Nephron (organoid): Measurements from ENCODE around the gene TSPAN1.

Experiments used
- H3K27ac Mint-ChIP-seq, 3 experiments: 2 replicates each; pipeline ENCODE4 v1.8.0; 2020; ENCODE audit warnings: mixed read lengths in 3 of 3, mild to moderate bottlenecking in 2 of 3, moderate library complexity in 1 of 3
- H3K27me3 Mint-ChIP-seq: 2 replicates; pipeline ENCODE4 v1.8.0; 2021; ENCODE audit warnings: low read depth, mild to moderate bottlenecking, moderate library complexity, mixed read lengths
- H3K36me3 Mint-ChIP-seq: 2 replicates; pipeline ENCODE4 v1.8.0; 2020; ENCODE audit warnings: low read depth, mixed read lengths
- H3K4me1 Mint-ChIP-seq: 2 replicates; pipeline ENCODE4 v1.8.0; 2020; ENCODE audit warnings: mixed read lengths
- H3K4me3 Mint-ChIP-seq, 3 experiments: 2 replicates each; pipeline ENCODE4 v1.8.0; 2020; ENCODE audit warnings: mild to moderate bottlenecking in 3 of 3, mixed read lengths in 3 of 3, moderate library complexity in 2 of 3
- H3K9me3 Mint-ChIP-seq: 2 replicates; pipeline ENCODE4 v1.8.0; 2020; ENCODE audit warnings: mixed read lengths
- CTCF ChIP-seq, 3 experiments: fragments of 200-600 bp; sonication (generic); IDR thresholded peaks; one replicate each; pipeline ENCODE4 v1.5.0; 2021; ENCODE audit warnings: antibody characterized with exemption in 3 of 3; ENCODE audit not compliant: unreplicated experiment in 3 of 3

The TSPAN1 gene

GRCh38 chr1:46186076-46186475 is 11.2 kb downstream of the TSPAN1 start:
- no peak overlapping the region for H3K4me3 Mint-ChIP-seq
- H3K4me1 Mint-ChIP-seq, result peaks cover 22% of the 10 kb centered on the region
- no peak for TF ChIP-seq CTCF (IDR thresholded peaks at IDR 0.05; ENCODE audit: unreplicated experiment in 3 of 3)
- H3K36me3 Mint-ChIP-seq, result peaks cover 26% of the 10 kb centered on the region
- H3K27ac Mint-ChIP-seq, result peak overlapping the region; percentile 71 to 94 (median 89)
- H3K27me3 Mint-ChIP-seq, result peaks cover 3% of the 10 kb centered on the region
- no peaks in the 10 kb centered on the region for H3K9me3 Mint-ChIP-seq

GRCh38 chr1:46187106-46187869 is 12.4 kb downstream of the TSPAN1 start:
- TF ChIP-seq CTCF (IDR thresholded peaks at IDR 0.05; ENCODE audit: unreplicated experiment in 3 of 3), result no peak
- peaks cover 3% of the 10 kb centered on the region for H3K27me3 Mint-ChIP-seq
- peak overlapping the region in 2 of 3 experiments; percentile 51 to 60 for H3K27ac Mint-ChIP-seq
- no peak overlapping the region for H3K4me3 Mint-ChIP-seq
- H3K4me1 Mint-ChIP-seq, result peaks cover 14% of the 10 kb centered on the region
- H3K9me3 Mint-ChIP-seq, result no peaks in the 10 kb centered on the region
- H3K36me3 Mint-ChIP-seq, result peaks cover 28% of the 10 kb centered on the region

GRCh38 chr1:46188295-46189030 is 13.6 kb downstream of the TSPAN1 start:
- Mint-ChIP-seq H3K27ac (peak overlapping the region in 2 of 3 experiments; percentile 18 to 60), H3K4me1 (peaks cover 12% of the 10 kb centered on the region), H3K27me3 (peaks cover 3% of the 10 kb centered on the region), H3K36me3 (peaks cover 38% of the 10 kb centered on the region), H3K4me3 (no peak overlapping the region), H3K9me3 (no peaks in the 10 kb centered on the region)
- no peak for TF ChIP-seq CTCF (IDR thresholded peaks at IDR 0.05; ENCODE audit: unreplicated experiment in 3 of 3)

- H3K27ac Mint-ChIP-seq, result no peak overlapping the region
Measured at GRCh38 chr1:46190539-46190938, 15.7 kb downstream of the TSPAN1 start.

GRCh38 chr1:46191033-46191701 is 16.3 kb downstream of the TSPAN1 start:
- Mint-ChIP-seq H3K36me3 (peaks cover 49% of the 10 kb centered on the region), H3K9me3 (no peaks in the 10 kb centered on the region), H3K4me3 (no peak overlapping the region), H3K27ac (no peak overlapping the region), H3K27me3 (peaks cover 3% of the 10 kb centered on the region), H3K4me1 (peaks cover 3% of the 10 kb centered on the region)
- no peak for TF ChIP-seq CTCF (IDR thresholded peaks at IDR 0.05; ENCODE audit: unreplicated experiment in 3 of 3)

More at GRCh38 chr1:46190539-46190938, 15.7 kb downstream of the TSPAN1 start:
- Mint-ChIP-seq H3K9me3 (no peaks in the 10 kb centered on the region), H3K27me3 (peaks cover 3% of the 10 kb centered on the region), H3K36me3 (peaks cover 49% of the 10 kb centered on the region), H3K4me1 (no peaks in the 10 kb centered on the region), H3K4me3 (no peak overlapping the region)
- TF ChIP-seq CTCF (IDR thresholded peaks at IDR 0.05; ENCODE audit: unreplicated experiment in 3 of 3), result no peak
